NCI-H2081 treated with DMSO at 0.1 percent for 48 hours (cell line): ENCODE measurements around the gene ARF1.

Source experiments
- DNase-seq: peaks from one replicate; lab custom pipeline; 2025; lab: John Stamatoyannopoulos, UW

ARF1 gene

DNA sequence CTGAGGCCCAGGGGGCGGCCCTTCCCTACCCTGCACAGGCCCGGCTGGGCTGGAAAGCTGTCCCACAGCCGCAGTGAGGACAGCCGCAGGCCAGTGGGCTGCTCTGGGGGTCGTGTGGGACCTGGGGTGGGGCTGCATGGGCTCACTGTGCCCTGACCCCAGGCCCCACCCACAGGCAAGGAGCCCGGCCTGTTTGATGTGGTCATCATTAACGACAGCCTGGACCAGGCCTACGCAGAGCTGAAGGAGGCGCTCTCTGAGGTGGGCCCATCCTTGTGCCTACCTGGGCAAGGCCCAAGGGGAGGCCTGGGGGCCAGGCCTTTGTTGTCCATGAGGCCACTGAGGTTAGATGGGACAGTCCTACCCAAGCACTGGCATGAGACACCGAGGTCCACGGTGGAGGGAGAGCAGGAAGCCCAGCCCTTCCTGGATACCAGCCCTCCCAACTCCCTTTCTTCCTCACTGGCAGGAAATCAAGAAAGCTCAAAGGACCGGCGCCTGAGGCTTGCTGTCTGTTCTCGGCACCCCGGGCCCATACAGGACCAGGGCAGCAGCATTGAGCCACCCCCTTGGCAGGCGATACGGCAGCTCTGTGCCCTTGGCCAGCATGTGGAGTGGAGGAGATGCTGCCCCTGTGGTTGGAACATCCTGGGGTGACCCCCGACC is 65.8 kb downstream of the ARF1 start:
- no peak for DNase-seq
